ENCODE measurements around the gene RSPO3.
"Not testable (repeated sequence)": the region's sequence is repeated elsewhere in the genome, so short reads cannot be mapped to it uniquely, and the experiment has no call there.

DNA sequence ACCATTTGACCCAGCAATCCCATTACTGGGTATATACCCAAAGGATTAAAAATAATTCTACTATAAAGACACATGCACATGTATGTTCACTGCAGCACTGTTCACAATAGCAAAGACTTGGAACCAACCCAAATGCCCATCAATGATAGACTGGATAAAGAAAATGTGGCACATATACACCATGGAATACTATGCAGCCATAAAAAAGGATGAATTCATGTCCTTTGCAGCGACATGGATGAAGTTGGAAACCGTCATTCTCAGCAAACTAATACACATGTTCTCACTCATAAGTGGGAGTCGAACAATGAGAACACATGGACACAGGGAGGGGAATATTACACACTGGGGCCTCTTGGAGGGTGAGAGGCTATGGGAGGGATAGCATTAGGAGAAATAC, 115.3 kb downstream of the RSPO3 start:
- not testable (repeated sequence) for TF ChIP-seq SUZ12 (IDR thresholded peaks at IDR 0.05); FOXK2 (IDR thresholded peaks at IDR 0.05); FOXM1 (IDR thresholded peaks at IDR 0.05; ENCODE audit: borderline replicate concordance); ARNT (IDR thresholded peaks at IDR 0.05); SP1 (IDR thresholded peaks at IDR 0.05)

Data from HEK293T (cell line).